ENCODE measurements around the gene KLHDC7A.
"Not testable (repeated sequence)": the region's sequence is repeated elsewhere in the genome, so short reads cannot be mapped to it uniquely, and the experiment has no call there.

The KLHDC7A gene

GRCh38 chr1:18480315-18481189 is at the start of gene KLHDC7A:
Gene KLHDC7A (plus strand): TSS chr1:18480930. CDS start chr1:18480982, 52 bp downstream.
- DNase-seq: no peak

- no peak for DNase-seq
Observed at GRCh38 chr1:18434041-18434440, 46.7 kb upstream of the KLHDC7A start.

- no peak for DNase-seq
Observed at GRCh38 chr1:18440385-18441226, 40.1 kb upstream of the KLHDC7A start.

- DNase-seq: no peak
Observed at GRCh38 chr1:18443587-18444520, 36.9 kb upstream of the KLHDC7A start.

- no peak for DNase-seq
Observed at GRCh38 chr1:18444563-18444962, 36.2 kb upstream of the KLHDC7A start.

- DNase-seq: no peak
Observed at GRCh38 chr1:18446751-18447150, 34.0 kb upstream of the KLHDC7A start.

- DNase-seq: no peak
Observed at GRCh38 chr1:18447509-18448220, 33.1 kb upstream of the KLHDC7A start.

GRCh38 chr1:18448889-18449288 is 31.8 kb upstream of the KLHDC7A start:
- no peak for DNase-seq

GRCh38 chr1:18452550-18452949 is 28.2 kb upstream of the KLHDC7A start:
- no peak for DNase-seq

- no peak for DNase-seq
Observed at GRCh38 chr1:18458133-18459092, 22.3 kb upstream of the KLHDC7A start.

- DNase-seq: no peak
Observed at GRCh38 chr1:18461656-18462055, 19.1 kb upstream of the KLHDC7A start.

- DNase-seq: not testable (repeated sequence)
Observed at GRCh38 chr1:18462517-18462916, 18.2 kb upstream of the KLHDC7A start.

- no peak for DNase-seq
Observed at GRCh38 chr1:18463063-18463462, 17.7 kb upstream of the KLHDC7A start.

GRCh38 chr1:18463984-18464664 is 16.6 kb upstream of the KLHDC7A start:
- DNase-seq: no peak

GRCh38 chr1:18464665-18465050 is 16.1 kb upstream of the KLHDC7A start:
- no peak for DNase-seq

GRCh38 chr1:18466676-18467075 is 14.1 kb upstream of the KLHDC7A start:
- DNase-seq: no peak

GRCh38 chr1:18468570-18468969 is 12.2 kb upstream of the KLHDC7A start:
- DNase-seq: no peak

GRCh38 chr1:18469514-18469913 is 11.2 kb upstream of the KLHDC7A start:
- no peak for DNase-seq

GRCh38 chr1:18470671-18471355 is 9.9 kb upstream of the KLHDC7A start:
- DNase-seq: no peak

All from inflammatory macrophage treated with lipopolysaccharide for 1 hour (primary cell).